ENCODE measurements around the gene SLC16A14.

GRCh38 chr2:230097424-230097823 lies 28.7 kb upstream of the SLC16A14 start:
- TF ChIP-seq GATA2 (IDR thresholded peaks at IDR 0.05; ENCODE audit: low read depth, low read length) = no peak
- TF ChIP-seq GATA3 (IDR thresholded peaks at IDR 0.05; ENCODE audit: low read depth, low read length) = no peak
